ENCODE results near the gene NCCRP1.

NCCRP1 gene

GRCh38 chr19:39154629-39155100 is 42.1 kb upstream of the NCCRP1 start:
- TF ChIP-seq CTCF (IDR thresholded peaks at IDR 0.05; ENCODE audit: extremely low read depth, missing control alignments): no peak
- no peak for DNase-seq (ENCODE audit: low spot score)

GRCh38 chr19:39155114-39155700 is 41.6 kb upstream of the NCCRP1 start:
- no peak for DNase-seq (ENCODE audit: low spot score)
- no peak for TF ChIP-seq CTCF (IDR thresholded peaks at IDR 0.05; ENCODE audit: extremely low read depth, missing control alignments)

GRCh38 chr19:39155741-39156140 is 41.0 kb upstream of the NCCRP1 start:
- TF ChIP-seq CTCF (IDR thresholded peaks at IDR 0.05; ENCODE audit: extremely low read depth, missing control alignments): no peak
- no peak for DNase-seq (ENCODE audit: low spot score)

GRCh38 chr19:39156326-39157230 is 40.2 kb upstream of the NCCRP1 start:
- TF ChIP-seq CTCF (IDR thresholded peaks at IDR 0.05; ENCODE audit: extremely low read depth, missing control alignments): no peak
- DNase-seq (ENCODE audit: low spot score): no peak

- DNase-seq (ENCODE audit: low spot score): no peak
- no peak for TF ChIP-seq CTCF (IDR thresholded peaks at IDR 0.05; ENCODE audit: extremely low read depth, missing control alignments)
Measured at GRCh38 chr19:39157275-39157996, 39.3 kb upstream of the NCCRP1 start.

- no peak for DNase-seq (ENCODE audit: low spot score)
- TF ChIP-seq CTCF (IDR thresholded peaks at IDR 0.05; ENCODE audit: extremely low read depth, missing control alignments): no peak
Measured at GRCh38 chr19:39157997-39158389, 38.8 kb upstream of the NCCRP1 start.
